ENCODE data around the gene SMIM13.

Gene SMIM13

DNA sequence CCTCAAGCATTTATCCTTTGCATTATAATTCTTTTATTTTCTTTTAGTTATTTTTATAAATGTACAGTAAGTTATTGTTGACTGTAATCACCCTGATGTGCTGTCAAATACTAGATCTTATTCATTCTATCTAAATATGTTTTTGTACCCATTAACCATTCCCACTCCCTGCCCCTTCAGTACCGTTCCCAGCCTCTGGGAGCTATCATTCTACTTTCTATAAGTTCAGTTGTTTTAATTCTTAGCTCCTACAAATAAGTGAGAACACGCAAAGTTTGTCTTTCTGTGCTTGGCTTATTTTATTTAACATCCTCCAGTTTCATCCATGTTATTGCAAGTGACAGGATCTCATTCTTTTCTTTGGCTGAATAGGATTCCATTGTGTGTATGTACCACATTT is 30.3 kb downstream of the SMIM13 start:
- no peak for DNase-seq

- DNase-seq = no peak
These were observed 33.2 kb downstream of the SMIM13 start for GRCh38 chr6:11126876-11127275.

- no peak for DNase-seq
These were observed 35.0 kb downstream of the SMIM13 start for GRCh38 chr6:11128608-11129007.

GRCh38 chr6:11129908-11130565 is 36.4 kb downstream of the SMIM13 start:
- DNase-seq = no peak

- DNase-seq = no peak
These were observed 37.0 kb downstream of the SMIM13 start for GRCh38 chr6:11130605-11131004.

GRCh38 chr6:11132194-11132888 is 38.7 kb downstream of the SMIM13 start:
- DNase-seq = no peak

GRCh38 chr6:11133281-11133680 is 39.6 kb downstream of the SMIM13 start:
- no peak for DNase-seq

GRCh38 chr6:11136809-11137208 is 43.2 kb downstream of the SMIM13 start:
- DNase-seq = no peak

DNA sequence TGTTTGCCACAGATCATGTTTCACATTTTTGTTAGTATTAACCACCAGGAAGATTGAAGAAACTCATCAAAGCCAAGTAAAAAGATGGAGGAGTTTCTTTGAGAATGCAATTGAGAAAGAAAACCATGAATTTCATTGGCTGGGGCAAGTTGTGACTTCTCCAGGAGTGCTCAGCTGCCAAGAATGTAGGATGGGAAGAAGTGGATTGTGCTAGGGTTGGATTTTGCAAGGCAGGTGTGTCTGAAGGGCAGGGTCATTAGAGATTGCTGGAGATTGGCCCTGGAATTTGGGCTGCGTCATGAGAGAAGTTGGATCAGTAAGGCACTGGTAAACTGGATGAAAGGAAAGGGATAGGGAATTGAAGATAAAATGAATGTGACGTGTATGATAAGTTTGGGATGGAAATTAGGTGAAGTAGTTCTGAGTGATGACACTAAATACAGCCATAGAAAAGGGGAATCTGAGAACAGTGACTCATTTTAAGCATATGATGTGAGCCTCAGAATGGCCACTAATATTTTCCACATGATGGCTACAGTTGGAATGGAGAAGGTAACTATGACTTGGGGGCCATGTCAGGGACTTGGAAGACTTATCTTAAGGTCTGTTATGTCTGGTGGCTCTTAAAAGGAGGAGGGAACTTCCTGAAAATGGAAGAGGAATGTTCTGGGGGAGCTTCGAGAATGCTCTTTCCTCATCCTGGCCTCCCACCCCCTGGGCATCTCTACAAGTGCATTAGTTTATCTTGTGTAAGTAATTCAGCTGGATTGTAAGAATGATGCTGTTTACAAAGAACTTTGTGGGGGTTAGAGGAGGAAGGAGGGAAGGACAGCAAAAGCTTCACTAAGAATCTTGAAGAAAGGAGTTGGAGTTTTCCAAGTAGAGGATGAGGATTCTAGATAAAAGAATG is 45.7 kb downstream of the SMIM13 start:
- no peak for DNase-seq

- no peak for DNase-seq
These were observed 46.4 kb downstream of the SMIM13 start for GRCh38 chr6:11140056-11140455.

DNA sequence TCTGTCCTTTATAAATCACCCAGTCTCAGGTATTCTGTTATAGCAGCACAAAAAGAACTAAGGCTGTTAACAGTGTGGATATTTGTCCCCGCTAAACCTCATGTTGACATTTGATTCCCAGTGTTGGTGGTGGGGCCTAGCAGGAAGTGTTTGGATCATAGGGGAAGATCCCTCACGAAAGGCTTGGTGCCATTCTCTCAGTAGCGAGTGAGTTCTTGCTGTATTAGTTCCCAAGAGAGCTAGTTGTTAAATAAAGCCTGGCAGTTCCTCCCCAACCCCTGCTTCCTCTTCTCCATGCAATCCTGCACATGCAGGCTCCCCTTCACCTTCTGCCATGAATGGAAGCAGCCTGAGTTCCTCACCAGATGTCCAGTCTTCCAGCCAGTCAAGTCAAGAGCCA is 47.7 kb downstream of the SMIM13 start:
- no peak for DNase-seq

GRCh38 chr6:11142296-11143027 is 48.8 kb downstream of the SMIM13 start:
- no peak for DNase-seq

DNA sequence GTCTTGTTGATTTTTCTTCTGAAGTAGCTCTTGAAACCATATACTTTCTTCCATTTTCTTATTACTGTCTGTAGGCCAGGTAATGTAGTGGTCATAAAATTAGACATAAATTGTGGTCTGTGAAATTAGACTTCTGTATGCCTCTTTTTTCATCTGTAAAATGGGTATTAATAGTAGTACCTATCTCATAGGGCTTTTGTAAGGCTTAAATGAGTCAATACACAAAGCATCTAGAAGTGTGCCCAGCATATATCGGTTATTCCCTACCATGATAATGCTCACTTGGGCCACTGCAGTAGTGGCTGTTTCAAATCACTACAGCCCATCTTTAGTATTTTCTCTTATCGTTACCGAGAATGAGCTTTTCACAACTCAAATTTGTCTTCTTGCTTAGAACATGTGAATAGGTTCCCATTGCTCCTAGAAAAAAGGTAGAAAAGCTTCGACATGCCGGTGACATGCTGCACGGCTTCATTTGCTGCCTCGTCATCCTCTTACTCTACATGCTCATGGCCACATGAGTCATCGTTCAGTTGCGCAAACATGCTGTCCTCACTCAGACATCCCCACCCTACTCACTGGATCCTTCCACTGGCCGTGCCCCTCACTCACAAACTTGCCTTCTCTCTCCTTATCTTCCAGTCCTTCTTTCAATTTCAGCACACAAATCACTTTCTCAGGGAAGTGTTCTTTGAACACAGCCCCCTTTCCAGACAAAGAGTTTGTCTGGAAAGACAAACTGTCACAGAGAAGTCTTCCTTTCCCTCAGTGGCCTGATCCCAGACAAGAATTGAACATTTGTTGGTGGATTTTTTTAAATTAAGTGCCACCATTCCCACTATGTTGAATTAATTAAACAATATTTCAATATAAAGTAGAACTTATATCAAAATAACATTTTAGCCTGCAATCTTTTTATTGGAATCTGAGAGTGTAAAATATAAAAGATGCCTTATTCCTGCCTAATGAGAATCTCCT is 50.0 kb downstream of the SMIM13 start:
- peak; percentile 72 for DNase-seq

DNA sequence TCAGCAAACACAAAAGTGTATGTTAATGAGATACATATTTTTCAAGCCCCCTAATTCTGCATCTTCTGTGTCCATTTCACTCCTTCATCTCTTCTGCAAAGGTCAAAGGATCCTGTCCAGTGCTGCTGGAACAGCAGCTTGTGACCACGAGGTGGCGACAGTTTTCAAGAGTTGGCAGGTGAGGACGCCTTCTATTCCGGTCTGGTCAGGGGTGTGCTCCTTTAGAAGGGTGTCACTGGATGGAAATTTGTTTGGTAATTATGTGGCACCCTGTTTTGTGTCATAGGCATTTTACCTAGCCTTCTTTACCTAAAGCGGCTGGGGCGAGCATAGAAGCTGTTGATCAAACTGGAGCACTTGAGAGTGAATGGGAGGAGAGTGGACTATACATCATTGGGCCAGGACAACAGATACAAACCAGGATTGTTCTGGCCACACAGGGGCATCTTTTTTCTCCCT is 50.8 kb downstream of the SMIM13 start:
- peak; percentile 83 for DNase-seq

DNA sequence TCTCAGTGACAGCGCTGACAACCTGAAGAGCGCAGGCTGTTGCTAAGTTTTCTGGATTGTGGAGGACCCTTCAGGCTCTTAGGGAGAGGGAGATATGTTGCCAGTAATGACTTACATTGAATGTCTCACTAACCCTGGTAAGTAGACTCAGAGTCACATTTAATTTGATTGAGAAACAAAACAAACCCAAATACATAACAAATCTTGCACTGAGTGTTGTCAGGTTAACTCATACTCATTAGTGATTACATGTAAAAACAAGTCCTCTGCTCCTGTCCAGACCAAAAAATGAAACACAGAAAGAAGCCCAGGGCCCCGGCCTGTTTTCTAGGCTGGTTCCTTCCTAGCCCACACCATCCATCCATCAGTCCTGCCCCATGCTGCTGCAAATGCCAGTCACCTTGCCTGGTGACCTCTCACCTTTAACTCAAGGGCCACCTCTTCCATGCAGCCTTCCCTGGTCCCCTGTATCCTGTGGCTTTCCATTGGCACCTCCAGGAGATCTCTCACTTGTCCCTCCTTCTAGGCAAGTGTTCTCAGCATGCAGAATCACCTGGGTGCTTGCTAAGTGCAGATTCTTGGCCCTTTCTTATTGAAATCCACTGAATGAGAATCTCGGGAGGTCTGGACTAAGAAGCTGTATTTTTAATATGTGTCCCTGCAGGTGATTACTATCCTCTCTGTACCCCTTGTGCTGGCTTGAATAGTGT is 52.6 kb downstream of the SMIM13 start:
- no peak for DNase-seq

DNA sequence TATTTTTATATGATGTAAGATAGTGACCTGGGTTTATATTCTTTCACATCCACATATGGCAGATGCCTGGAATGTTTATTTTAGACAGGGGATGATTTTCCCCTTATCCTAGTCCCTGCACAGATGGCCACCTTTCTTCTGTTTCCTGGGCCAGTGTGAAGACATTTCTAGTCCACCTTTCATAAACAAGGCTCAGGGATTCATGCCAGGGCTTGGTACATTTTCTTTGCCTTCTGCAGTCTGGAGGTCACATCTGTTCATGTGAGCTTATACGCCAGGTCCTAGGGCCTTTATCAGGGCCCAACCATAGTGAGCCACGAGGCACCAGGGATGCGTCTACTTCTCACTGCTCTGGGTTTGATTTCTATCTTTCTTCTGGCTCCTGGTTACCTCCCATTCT is 55.9 kb downstream of the SMIM13 start:
- DNase-seq = no peak

- DNase-seq = no peak
These were observed 57.9 kb downstream of the SMIM13 start for GRCh38 chr6:11151488-11151887.

GRCh38 chr6:11152581-11152980 is 58.9 kb downstream of the SMIM13 start:
- no peak for DNase-seq

- DNase-seq = no peak
These were observed 59.8 kb downstream of the SMIM13 start for GRCh38 chr6:11153447-11153846.

DNA sequence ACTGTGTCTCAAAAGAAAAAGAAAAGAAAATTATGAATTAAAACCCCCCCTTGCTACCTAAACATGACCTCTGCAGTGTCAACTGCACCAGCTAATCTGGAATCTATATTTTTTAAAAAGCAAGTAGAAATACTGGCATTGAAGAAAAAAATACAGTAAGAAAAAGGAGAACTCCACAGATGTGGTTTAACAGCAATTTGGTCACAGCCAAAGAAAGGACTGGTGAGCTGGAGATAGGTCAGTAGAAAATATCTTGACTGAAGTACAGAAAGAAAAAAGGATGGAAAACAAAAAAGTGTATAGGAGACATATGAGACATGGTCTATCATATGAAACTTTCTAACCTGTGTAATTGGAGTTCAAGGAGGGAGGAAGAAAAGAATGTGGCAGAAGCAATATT is 62.0 kb downstream of the SMIM13 start:
- DNase-seq = peak; percentile 51

DNA sequence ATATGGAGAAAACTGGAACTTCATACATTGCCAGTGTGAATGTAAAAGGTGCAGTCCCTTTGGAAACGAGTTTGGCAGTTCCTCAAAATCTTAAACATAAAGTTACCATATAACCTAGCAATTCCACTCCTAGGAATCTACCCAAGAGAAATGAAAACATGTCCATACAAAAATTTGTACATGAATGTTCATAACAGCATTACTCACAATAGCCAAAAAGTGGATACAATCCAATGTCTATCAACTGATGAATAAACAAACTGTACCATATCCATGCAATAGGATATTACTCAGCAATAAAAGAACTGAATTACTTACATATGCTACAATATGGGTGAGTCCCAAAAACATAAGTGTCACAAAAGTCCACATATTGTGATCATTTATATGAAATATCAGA is 66.6 kb downstream of the SMIM13 start:
- DNase-seq = no peak

Measured in hematopoietic multipotent progenitor cell treated with erythropoietin and hydrocortisone succinate and interleukin-3 and kit ligand, for 4 days (in vitro differentiated cells).